Aorta (tissue), 5 donors: ENCODE results near the gene VPS4B. TPM values are rescaled to one million over a fixed set of nuclear protein-coding genes. Genes with fewer than 3 reads are reported as not detected.
"Not testable (repeated sequence)": the region's sequence is repeated elsewhere in the genome, so short reads cannot be mapped to it uniquely, and the experiment has no call there.

Experiments
- ATAC-seq: fragments of 200-7000 bp; cut with Tn5 transposase; one replicate; pipeline ENCODE4 v1.9.1; 2022; ENCODE audit warnings: moderate library complexity; ENCODE audit not compliant: low FRiP score
- DNase-seq, 2 donors: peaks; one replicate each; pipeline ENCODE4 v3.0.0-alpha.2; 2020
- H3K27ac ChIP-seq, 2 donors: one replicate each; pipeline ENCODE4 v1.5.1; 2013; ENCODE audit warnings: low read length in 2 of 2, mild to moderate bottlenecking in 2 of 2, moderate library complexity in 2 of 2, control low read depth in 1 of 2, inconsistent platforms in 1 of 2, low read depth in 1 of 2
- H3K27me3 ChIP-seq, 2 donors: one replicate each; pipeline ENCODE4 v1.6.1; 2013; ENCODE audit warnings: control low read depth in 1 of 2, low read length in 1 of 2, mild to moderate bottlenecking in 1 of 2, moderate library complexity in 1 of 2; ENCODE audit not compliant: insufficient read depth in 2 of 2, control insufficient read depth in 1 of 2
- H3K36me3 ChIP-seq, 2 donors: one replicate each; pipeline ENCODE4 v1.6.1; 2013; ENCODE audit warnings: control low read depth in 1 of 2, low read length in 1 of 2, mild to moderate bottlenecking in 1 of 2; ENCODE audit not compliant: insufficient read depth in 2 of 2, control insufficient read depth in 1 of 2
- H3K4me1 ChIP-seq, 2 donors: one replicate each; pipeline ENCODE4 v1.6.1; 2013; ENCODE audit warnings: low read length in 2 of 2, control low read depth in 1 of 2, mild to moderate bottlenecking in 1 of 2, moderate library complexity in 1 of 2; ENCODE audit not compliant: insufficient read depth in 2 of 2, control insufficient read depth in 1 of 2
- H3K4me3 ChIP-seq, 2 donors: one replicate each; pipeline ENCODE4 v1.5.1; 2013; ENCODE audit warnings: low read length in 2 of 2, control low read depth in 1 of 2, mild to moderate bottlenecking in 1 of 2
- H3K9me3 ChIP-seq: one replicate; pipeline ENCODE4 v1.6.1; 2013; ENCODE audit warnings: mild to moderate bottlenecking, low read length; ENCODE audit not compliant: control insufficient read depth
- WGBS, 2 donors: extraction: QIAGEN DNeasy Blood & Tissue Kit; methylation state at CpG; one replicate each; pipeline ENCODE4 v1.1.7; 2013; 5-methylcytosine and 5-hydroxymethylcytosine counted together
- intact Hi-C, 2 donors: fragments of 100-400 bp; cut with DNase I; formaldehyde crosslinking; loops; one replicate each; pipeline versions ENCODE4 v1.14.2 to v1.15.0; 2022
- polyA plus RNA-seq, 2 donors: library from polyadenylated mRNA; stranded (reverse); fragments of 200-250 nt; gene quantifications; one replicate each; pipeline ENCODE4 v1.2.3, GENCODE V29; 2013
- total RNA-seq, 2 donors: library from RNA; stranded (reverse); fragmentation: NEBNext Ultra II Directional; extraction: Animal tissue kit (Norgen Biotek cat#: 25700); gene quantifications; one replicate each; pipeline ENCODE4 v1.2.1, GENCODE V29; 2021
- donor health status: healthy with polysubstance abuse.
- donor health status: Bipolar disorder and iron deficiency.
- donor health status: DM: no; HTN: no; CAD: no.
- donor health status: DM: no; HTN: no; CAD: no.
- donor health status: DM: yes; HTN: yes; CAD: no.

The VPS4B gene
- total and polyA plus RNA-seq, 4 donors, result 22.3 to 58.3 (median 39.8) TPM

DNA sequence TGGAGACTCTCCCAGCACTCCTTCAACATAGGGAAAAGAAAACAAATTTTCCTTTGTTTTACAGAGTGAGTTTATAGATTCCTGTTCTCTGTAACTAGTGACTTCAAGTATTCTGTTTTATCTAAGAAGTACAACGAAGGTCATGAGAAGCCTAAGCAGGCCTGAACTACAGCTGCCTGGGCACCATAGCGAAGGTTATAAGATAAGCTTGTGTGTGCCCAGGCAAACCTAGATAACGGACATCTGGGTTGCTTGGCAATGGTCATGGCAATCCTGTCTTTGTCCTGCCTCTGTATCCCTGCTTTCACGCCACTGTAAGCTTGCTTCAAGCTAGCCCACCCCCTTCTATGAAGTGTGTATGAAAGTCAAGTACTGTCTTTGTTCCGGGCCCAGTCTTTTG lies 30.5 kb upstream of the VPS4B start:
- H3K4me3 ChIP-seq, ATAC-seq, H3K4me1 ChIP-seq, H3K9me3 ChIP-seq, intact Hi-C loops, H3K36me3 ChIP-seq, H3K27ac ChIP-seq, DNase-seq, H3K27me3 ChIP-seq: not testable (repeated sequence)
- WGBS, 2 donors, result 30 to 41% methylated on average over 5 of the region's 5 CpGs

DNA sequence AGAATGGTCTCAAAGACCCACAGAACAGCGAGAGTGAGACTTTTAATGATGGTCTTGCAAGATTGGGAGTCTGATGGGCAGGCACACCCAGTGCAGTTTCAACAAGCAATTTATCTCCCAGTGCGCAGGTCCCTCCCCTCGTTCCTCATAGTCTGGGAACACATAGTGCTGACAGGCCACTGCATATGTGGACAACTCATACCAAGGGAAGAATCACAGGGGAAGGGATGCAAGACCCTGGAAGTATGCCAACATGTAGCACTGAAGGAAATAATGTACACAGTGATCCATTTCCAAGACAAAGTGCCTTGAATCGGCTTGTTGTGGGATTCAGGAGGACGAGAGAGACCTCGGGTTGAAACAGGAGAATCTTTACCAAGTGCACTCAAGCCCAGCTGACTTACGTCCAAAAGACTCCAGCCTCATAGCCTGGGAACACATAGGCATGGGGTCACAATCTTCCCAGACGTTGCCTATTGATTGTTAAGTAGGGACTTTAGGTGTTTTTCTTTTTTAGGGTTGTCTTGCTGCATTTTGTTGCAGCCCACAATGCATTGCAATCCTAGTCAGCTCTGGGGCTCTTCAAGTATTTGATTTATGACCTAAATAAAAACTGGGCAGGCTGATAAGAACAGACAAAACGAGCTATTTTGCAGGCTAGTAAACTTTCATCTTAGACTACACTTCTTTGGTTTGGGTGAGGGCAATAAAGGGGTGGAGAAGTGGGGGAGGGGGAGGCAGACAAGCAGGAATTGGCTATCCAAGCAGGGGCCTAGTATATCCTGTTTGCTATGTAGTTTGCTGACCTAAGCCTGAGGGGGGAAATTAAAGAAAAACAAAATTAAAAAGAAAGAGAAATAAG lies 29.8 kb upstream of the VPS4B start:
- no peaks in the 10 kb centered on the region for H3K9me3 ChIP-seq
- intact Hi-C loops, result no loop called here
- no peak overlapping the region for H3K27ac ChIP-seq
- WGBS, 2 donors, result 34 to 39% methylated on average over 9 of the region's 9 CpGs
- no peak overlapping the region for H3K4me3 ChIP-seq
- H3K36me3 ChIP-seq, result no peaks in the 10 kb centered on the region
- DNase-seq, result no peak
- no peaks in the 10 kb centered on the region for H3K27me3 ChIP-seq
- H3K4me1 ChIP-seq, result no peaks in the 10 kb centered on the region
- no peak for ATAC-seq

DNA sequence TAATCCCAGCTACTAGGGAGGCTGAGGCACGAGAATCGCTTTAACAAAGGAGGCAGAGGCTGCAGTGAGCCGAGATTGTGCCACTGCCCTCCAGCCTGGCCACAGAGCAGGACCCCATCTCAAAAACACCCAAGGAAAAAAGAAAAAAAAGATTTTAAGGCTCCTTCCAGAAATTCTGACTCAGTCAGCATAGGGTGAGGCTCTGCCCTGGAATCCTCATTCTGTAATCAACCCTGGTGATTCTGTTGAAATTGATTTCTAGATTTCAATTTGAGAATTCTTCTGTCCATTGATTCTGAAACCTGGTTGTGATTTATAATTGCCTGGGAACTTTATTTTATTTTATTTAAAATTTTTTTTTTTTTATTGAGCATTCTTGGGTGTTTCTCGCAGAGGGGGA lies 27.1 kb upstream of the VPS4B start:
- intact Hi-C loops, result no loop called here
- H3K36me3 ChIP-seq, result no peaks in the 10 kb centered on the region
- no peak overlapping the region for H3K4me3 ChIP-seq
- H3K27me3 ChIP-seq, result no peaks in the 10 kb centered on the region
- H3K27ac ChIP-seq, result no peak overlapping the region
- 92 to 93% methylated on average over 4 of the region's 4 CpGs for WGBS, 2 donors
- H3K4me1 ChIP-seq, result no peaks in the 10 kb centered on the region
- H3K9me3 ChIP-seq, result peaks cover 1% of the 10 kb centered on the region
- no peak for DNase-seq
- no peak for ATAC-seq

DNA sequence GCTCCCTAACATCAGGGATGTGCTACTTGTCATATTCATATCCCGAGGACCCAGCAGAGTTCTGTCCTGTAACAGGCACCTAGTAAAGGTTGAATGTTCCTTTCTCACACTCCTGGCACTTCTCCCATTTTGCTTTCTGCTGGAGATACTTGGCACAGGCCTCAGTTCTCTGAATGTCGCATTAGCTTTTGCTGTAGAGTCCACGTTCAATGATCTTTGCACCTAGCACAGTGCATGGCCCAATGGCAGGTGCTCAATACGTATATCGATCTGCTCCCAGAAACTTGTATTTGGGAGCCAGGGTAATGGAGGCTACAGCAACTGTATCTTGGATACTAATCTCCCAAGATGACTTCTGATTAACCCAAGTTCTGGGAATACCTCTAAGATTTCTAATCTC lies 24.8 kb upstream of the VPS4B start:
- H3K27ac ChIP-seq, result no peak overlapping the region
- 90% methylated on average over 5 of the region's 5 CpGs for WGBS, 2 donors
- intact Hi-C loops, result no loop called here

DNA sequence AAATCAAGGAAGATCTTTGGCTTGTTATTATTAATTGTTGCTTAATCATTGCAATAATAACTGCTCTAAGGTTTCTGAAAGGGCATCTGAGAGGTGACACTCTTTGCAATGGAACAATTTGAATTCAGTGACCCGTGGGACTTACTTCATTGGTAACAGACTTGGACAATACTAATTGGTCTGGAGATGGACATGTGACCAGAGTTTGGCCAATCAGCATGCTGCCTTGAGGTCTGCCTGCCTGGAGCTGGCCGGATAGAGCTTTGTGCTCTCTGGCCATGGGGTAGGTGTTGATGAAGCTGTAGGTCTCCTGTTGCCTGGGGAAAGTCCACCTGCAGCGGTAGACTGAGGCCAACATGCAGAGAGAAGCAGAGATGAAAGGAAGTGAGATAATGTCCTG lies 24.0 kb upstream of the VPS4B start:
- Histone ChIP-seq H3K4me3 (no peak overlapping the region), H3K4me1 (no peaks in the 10 kb centered on the region), H3K27ac (no peak overlapping the region), H3K27me3 (no peaks in the 10 kb centered on the region), H3K36me3 (no peaks in the 10 kb centered on the region), H3K9me3 (peaks cover 1% of the 10 kb centered on the region)
- DNase-seq (no peak), ATAC-seq (no peak)
- intact Hi-C loops, result no loop called here
- WGBS, 2 donors, result 88 to 89% methylated on average over 3 of the region's 3 CpGs

More for the DNA sequence above, 24.8 kb upstream of the VPS4B start:
- Histone ChIP-seq H3K4me1 (no peaks in the 10 kb centered on the region), H3K36me3 (no peaks in the 10 kb centered on the region), H3K4me3 (no peak overlapping the region), H3K27me3 (no peaks in the 10 kb centered on the region), H3K9me3 (peaks cover 1% of the 10 kb centered on the region)
- ATAC-seq (no peak), DNase-seq (no peak)

GRCh38 chr18:63445037-63445436 lies 22.8 kb upstream of the VPS4B start:
- no peaks in the 10 kb centered on the region for H3K27me3 ChIP-seq
- DNase-seq (no peak), ATAC-seq (peak; percentile 55)
- H3K4me1 ChIP-seq, result no peaks in the 10 kb centered on the region
- WGBS, 2 donors, result 55 to 62% methylated on average over 2 of the region's 2 CpGs
- peaks cover 1% of the 10 kb centered on the region for H3K9me3 ChIP-seq
- no peaks in the 10 kb centered on the region for H3K36me3 ChIP-seq
- intact Hi-C loops, result no loop called here
- H3K27ac ChIP-seq, result no peak overlapping the region
- no peak overlapping the region for H3K4me3 ChIP-seq

DNA sequence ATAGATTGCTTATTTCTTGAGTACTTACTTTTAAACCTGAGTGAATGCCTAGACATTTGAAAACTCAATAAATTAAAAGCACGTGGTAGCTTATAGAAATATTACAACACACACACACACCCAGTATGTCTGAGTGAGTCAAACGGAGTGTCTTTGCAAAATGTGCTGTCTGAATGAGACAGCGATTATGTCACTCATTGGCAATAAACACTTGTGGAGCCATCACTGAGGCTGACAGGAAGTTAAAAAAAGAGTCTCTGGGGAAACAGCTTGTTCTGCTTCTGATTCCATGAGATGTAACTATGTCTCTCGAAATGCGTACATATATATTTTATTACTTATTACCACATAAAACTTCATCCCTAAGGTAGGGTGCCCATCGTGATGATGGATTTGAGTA lies 22.3 kb upstream of the VPS4B start:
- Histone ChIP-seq H3K4me1 (no peaks in the 10 kb centered on the region), H3K4me3 (no peak overlapping the region), H3K27ac (no peak overlapping the region), H3K36me3 (no peaks in the 10 kb centered on the region), H3K9me3 (peaks cover 1% of the 10 kb centered on the region), H3K27me3 (no peaks in the 10 kb centered on the region)
- no peak for DNase-seq
- ATAC-seq, result peak; percentile 78
- 79% methylated on average over 6 of the region's 6 CpGs for WGBS, 2 donors
- intact Hi-C loops, result loop anchor here in 1 of 2 donors (5.0 kb wide), 1 partner anchor 427 kb away; no protein-coding TSS in a partner anchor

DNA sequence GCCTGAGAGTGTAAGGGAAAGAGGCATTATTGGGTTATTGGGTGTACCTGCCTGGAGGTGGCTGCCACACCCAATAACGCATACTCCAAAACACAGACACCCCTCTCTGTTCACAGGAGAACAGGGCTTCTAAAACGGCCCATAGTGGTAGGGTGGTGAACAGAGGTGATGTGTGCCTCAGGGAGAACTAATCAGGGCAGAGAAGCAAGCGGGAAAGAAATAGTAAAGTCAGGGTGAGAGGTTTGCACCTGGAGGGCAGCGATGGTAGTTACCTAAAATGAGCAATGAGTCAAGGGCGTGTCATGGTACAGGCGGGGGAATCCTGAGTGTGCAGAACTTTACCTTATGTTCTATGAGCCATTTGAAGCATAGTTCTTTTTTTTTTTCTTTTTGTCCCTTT lies 21.6 kb upstream of the VPS4B start:
- peaks cover 1% of the 10 kb centered on the region for H3K9me3 ChIP-seq
- no peak overlapping the region for H3K4me3 ChIP-seq
- WGBS, 2 donors, result 94% methylated on average over 6 of the region's 6 CpGs
- no peak overlapping the region for H3K27ac ChIP-seq
- no peaks in the 10 kb centered on the region for H3K36me3 ChIP-seq
- DNase-seq (no peak), ATAC-seq (no peak)
- no peaks in the 10 kb centered on the region for H3K4me1 ChIP-seq
- H3K27me3 ChIP-seq, result no peaks in the 10 kb centered on the region
- intact Hi-C loops, result loop anchor here in 1 of 2 donors (5.0 kb wide), 1 partner anchor 427 kb away; no protein-coding TSS in a partner anchor

DNA sequence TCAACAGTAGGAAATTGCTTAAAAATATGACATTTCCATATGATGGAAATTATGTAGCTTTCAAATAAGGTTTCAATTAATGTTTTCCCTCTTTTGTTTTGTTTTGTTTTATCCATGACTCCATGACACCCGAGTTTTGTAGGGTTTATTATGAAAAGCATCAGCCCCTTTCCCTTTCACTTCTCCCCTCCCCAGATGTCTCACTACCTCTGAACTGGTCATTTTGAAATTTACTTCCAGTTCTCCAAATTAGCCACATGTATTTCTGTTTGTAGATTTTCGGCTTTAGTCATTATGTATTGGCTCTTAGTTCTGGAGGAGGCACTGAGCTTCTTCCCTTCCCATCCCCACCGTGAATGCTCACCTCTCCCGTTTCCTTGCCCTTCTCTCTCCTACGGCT lies 18.6 kb upstream of the VPS4B start:
- Histone ChIP-seq H3K27me3 (no peaks in the 10 kb centered on the region), H3K9me3 (no peaks in the 10 kb centered on the region), H3K36me3 (no peaks in the 10 kb centered on the region), H3K4me3 (no peak overlapping the region), H3K27ac (no peak overlapping the region), H3K4me1 (no peaks in the 10 kb centered on the region)
- intact Hi-C loops, result loop anchor here in 1 of 2 donors (5.0 kb wide), 1 partner anchor 424 kb away; no protein-coding TSS in a partner anchor
- ATAC-seq (no peak), DNase-seq (no peak)
- 66 to 75% methylated on average over 5 of the region's 5 CpGs for WGBS, 2 donors
